ENCODE results near the gene MAB21L3.
A peak's percentile ranks its signal among the peaks of the same experiment; 100 is the strongest.

Gene MAB21L3

DNA sequence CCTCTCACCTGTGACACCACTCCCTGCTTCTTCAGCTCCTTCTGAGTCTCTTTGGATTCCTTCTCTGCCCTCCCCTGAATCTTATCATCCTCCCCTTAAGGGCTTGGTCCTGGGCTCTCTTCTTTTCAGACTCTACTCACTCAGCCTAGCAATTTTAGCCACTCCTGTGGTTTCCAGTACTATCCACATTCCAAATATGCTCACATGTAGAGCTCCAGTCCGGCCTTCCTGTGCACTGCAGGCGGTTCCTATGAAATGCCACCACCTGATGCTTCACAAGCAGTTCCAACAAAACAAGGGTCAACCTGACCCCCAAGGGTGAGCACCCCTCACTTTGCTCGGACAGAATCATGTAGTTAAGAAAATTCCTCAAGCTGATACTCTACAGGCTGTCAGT, 35.9 kb downstream of the MAB21L3 start:
- TF ChIP-seq, protein P1, sequence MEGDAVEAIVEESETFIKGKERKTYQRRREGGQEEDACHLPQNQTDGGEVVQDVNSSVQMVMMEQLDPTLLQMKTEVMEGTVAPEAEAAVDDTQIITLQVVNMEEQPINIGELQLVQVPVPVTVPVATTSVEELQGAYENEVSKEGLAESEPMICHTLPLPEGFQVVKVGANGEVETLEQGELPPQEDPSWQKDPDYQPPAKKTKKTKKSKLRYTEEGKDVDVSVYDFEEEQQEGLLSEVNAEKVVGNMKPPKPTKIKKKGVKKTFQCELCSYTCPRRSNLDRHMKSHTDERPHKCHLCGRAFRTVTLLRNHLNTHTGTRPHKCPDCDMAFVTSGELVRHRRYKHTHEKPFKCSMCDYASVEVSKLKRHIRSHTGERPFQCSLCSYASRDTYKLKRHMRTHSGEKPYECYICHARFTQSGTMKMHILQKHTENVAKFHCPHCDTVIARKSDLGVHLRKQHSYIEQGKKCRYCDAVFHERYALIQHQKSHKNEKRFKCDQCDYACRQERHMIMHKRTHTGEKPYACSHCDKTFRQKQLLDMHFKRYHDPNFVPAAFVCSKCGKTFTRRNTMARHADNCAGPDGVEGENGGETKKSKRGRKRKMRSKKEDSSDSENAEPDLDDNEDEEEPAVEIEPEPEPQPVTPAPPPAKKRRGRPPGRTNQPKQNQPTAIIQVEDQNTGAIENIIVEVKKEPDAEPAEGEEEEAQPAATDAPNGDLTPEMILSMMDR (conservative IDR thresholded peaks at IDR 0.05; ENCODE audit: low read depth, low read length): no peak
- H3K4me3 ChIP-seq (ENCODE audit: low read length): no peak overlapping the region
- no peak for DNase-seq (ENCODE audit: low read depth)

GRCh38 chr1:116147972-116148371, 36.8 kb downstream of the MAB21L3 start:
- no peak for DNase-seq (ENCODE audit: low read depth)
- TF ChIP-seq, protein P1 (conservative IDR thresholded peaks at IDR 0.05; ENCODE audit: low read depth, low read length): no peak
- no peak overlapping the region for H3K4me3 ChIP-seq (ENCODE audit: low read length)

- H3K4me3 ChIP-seq (ENCODE audit: low read length): no peak overlapping the region
- TF ChIP-seq, protein P1 (conservative IDR thresholded peaks at IDR 0.05; ENCODE audit: low read depth, low read length): no peak
- DNase-seq (ENCODE audit: low read depth): no peak
Measured at GRCh38 chr1:116148967-116149366, 37.8 kb downstream of the MAB21L3 start.

DNA sequence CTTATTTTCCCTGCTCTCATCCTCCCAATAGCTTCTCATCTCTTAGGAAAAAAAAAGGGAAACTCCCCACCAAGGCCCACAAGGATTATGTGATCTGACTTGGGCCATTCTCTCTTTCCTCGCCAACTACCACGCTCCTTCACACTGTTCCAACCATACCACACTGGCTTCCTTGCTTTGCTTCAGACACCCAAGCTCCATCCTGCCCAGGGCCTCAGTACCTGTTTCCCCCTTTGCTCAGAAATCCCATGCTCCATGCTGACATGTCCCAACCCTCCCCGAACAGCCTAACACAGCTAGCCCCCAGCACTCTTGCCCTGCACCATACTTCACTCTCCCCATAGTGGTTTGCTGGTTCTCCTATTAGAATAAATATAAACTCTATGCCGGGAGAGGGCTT, 39.2 kb downstream of the MAB21L3 start:
- TF ChIP-seq, protein P1 (conservative IDR thresholded peaks at IDR 0.05; ENCODE audit: low read depth, low read length): no peak
- H3K4me3 ChIP-seq (ENCODE audit: low read length): no peak overlapping the region
- no peak for DNase-seq (ENCODE audit: low read depth)

- DNase-seq (ENCODE audit: low read depth): no peak
- H3K4me3 ChIP-seq (ENCODE audit: low read length): peak overlapping the region; percentile 50
- TF ChIP-seq, protein P1 (conservative IDR thresholded peaks at IDR 0.05; ENCODE audit: low read depth, low read length): peak; percentile 79
Measured at GRCh38 chr1:116151739-116152576, 40.8 kb downstream of the MAB21L3 start.

DNA sequence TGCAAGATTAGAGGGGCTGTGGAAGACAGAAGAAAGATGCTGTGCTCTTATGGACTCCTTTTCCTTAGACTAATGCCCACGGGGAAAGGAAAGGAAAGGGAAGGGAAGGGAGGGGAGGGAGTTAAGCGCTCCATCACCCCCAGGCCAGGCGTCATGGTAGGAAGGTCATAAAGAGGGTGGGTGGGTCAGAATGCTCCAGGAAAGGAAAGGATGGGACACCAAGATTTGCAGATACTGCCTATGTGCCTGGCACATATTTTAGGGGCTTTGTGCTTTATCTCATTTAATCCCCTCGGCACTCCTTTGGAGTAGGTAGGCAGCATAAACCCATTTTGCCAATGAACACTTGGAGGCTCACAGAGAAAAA, 41.4 kb downstream of the MAB21L3 start:
- H3K4me3 ChIP-seq (ENCODE audit: low read length): peak overlapping the region; percentile 50
- DNase-seq (ENCODE audit: low read depth): no peak
- TF ChIP-seq, protein P1 (conservative IDR thresholded peaks at IDR 0.05; ENCODE audit: low read depth, low read length): no peak
